Brain microvascular endothelial cell (primary cell): Measurements from ENCODE around the gene STMN1.

Source experiments
- DNase-seq: peaks from one replicate; pipeline ENCODE4 v3.0.0-alpha.2; 2020
- H3K27ac ChIP-seq: fragments of 250-450 bp; sonication (Bioruptor Pico); 2 replicates; pipeline ENCODE4 v1.5.1; 2020; ENCODE audit warnings: mild to moderate bottlenecking, moderate library complexity
- H3K27me3 ChIP-seq: fragments of 250-450 bp; sonication (Bioruptor Pico); replicated peaks from 2 replicates; pipeline ENCODE4 v1.5.1; 2020; ENCODE audit warnings: mild to moderate bottlenecking
- H3K36me3 ChIP-seq: fragments of 250-450 bp; sonication (Bioruptor Pico); replicated peaks from 2 replicates; pipeline ENCODE4 v1.5.1; 2020; ENCODE audit warnings: mild to moderate bottlenecking
- H3K4me3 ChIP-seq: 2 replicates; pipeline ENCODE4 v1.5.1; 2011; ENCODE audit warnings: low read depth, mild to moderate bottlenecking, control low read depth, low read length, moderate library complexity
- CTCF ChIP-seq: IDR thresholded peaks from 2 replicates; pipeline ENCODE4 v1.5.1; 2011; ENCODE audit warnings: low read depth, mild to moderate bottlenecking, moderate library complexity, low read length, control low read depth, inconsistent platforms; ENCODE audit errors: missing control alignments
- in situ Hi-C: cut with HindIII; loops from 2 replicates; pipeline ENCODE4 v1.10.0; 2017; ENCODE audit warnings: low sequenced_read_pairs, low pct_ligation_motif_present

Gene STMN1

DNA sequence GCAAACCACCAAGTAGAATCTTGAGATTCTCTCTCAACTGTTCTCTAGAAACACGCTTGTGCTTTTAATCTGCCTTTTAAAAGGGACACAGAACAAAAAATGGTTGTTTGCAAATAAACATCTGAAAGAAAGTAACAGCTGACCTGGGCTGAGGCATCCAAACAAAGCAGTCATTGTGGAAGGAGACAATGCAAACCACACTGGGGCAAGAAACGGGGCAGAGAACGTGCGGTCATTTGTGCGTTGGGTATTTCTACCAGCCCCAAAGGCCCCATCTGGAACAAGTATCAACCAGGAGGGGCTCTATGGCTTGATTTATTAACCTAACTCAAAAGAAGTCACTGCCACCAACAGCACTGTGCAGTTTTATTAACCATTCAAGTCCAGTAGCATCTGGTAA is 6.0 kb downstream of the STMN1 start:
- in situ Hi-C loops, result no loop called here
- Histone ChIP-seq H3K36me3 (peaks cover 13% of the 10 kb centered on the region), H3K27ac (no peak overlapping the region)

DNA sequence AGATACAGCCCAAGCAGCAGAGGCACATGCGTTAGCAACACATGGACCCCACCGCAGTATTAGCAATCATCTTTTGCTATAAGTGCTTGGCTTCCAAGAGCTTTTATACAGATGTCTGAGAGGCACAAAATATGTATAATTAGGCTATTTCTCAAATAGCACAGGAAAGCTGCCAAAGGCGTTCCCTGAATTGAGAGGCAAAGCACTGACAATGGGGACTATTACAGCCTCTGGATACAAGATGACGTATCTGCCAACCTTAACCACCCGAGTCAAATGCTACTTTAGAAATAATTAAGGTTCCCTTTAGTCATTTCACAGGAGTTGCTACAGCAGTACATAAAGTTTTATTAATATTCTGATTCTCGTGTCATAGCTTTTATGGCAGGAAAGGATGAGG is 6.4 kb downstream of the STMN1 start:
- no peak for TF ChIP-seq CTCF
- Histone ChIP-seq H3K27ac (no peak overlapping the region), H3K27me3 (no peaks in the 10 kb centered on the region), H3K36me3 (peaks cover 13% of the 10 kb centered on the region), H3K4me3 (no peak overlapping the region)
- DNase-seq, result no peak
- in situ Hi-C loops, result loop anchor here (10.0 kb wide), 1 partner anchor 95 kb away; the partner anchor contains the start of gene PAFAH2

More for the DNA sequence above, 6.0 kb downstream of the STMN1 start:
- Histone ChIP-seq H3K27me3 (no peaks in the 10 kb centered on the region), H3K4me3 (no peak overlapping the region)
- no peak for DNase-seq
- TF ChIP-seq CTCF, result no peak

GRCh38 chr1:25898223-25899015 is 7.8 kb downstream of the STMN1 start:
- H3K4me3 ChIP-seq, result no peak overlapping the region
- no peak for DNase-seq
- TF ChIP-seq CTCF, result no peak
- no peak overlapping the region for H3K27ac ChIP-seq
- peaks cover 13% of the 10 kb centered on the region for H3K36me3 ChIP-seq
- no peaks in the 10 kb centered on the region for H3K27me3 ChIP-seq
- in situ Hi-C loops, result loop anchor here (10.0 kb wide), 1 partner anchor 96 kb away; the partner anchor contains the start of gene PAFAH2

DNA sequence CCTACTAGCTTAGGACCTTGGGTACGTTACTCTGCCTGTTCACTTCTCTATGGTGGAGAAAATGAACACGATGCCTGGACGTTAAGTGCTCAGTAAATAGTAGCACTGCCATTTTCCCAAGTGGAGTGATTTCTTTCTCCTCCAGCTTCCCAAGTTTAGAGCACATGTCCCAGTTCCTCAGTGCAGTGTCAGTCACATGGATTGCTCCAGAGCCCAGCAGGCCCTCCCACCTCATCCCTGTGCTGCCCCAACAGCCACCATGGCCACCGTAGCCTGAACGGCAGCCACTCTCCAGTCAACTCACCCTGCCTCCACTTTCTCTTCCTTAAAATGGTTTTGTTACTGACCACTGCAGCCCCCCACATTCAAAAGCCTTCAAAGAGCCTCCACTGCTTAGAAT is 8.5 kb downstream of the STMN1 start:
- TF ChIP-seq CTCF, result no peak
- Histone ChIP-seq H3K27me3 (no peaks in the 10 kb centered on the region), H3K36me3 (peaks cover 13% of the 10 kb centered on the region), H3K4me3 (no peak overlapping the region), H3K27ac (no peak overlapping the region)
- DNase-seq, result no peak
- in situ Hi-C loops, result loop anchor here (10.0 kb wide), 1 partner anchor 97 kb away; the partner anchor contains the start of gene PAFAH2

DNA sequence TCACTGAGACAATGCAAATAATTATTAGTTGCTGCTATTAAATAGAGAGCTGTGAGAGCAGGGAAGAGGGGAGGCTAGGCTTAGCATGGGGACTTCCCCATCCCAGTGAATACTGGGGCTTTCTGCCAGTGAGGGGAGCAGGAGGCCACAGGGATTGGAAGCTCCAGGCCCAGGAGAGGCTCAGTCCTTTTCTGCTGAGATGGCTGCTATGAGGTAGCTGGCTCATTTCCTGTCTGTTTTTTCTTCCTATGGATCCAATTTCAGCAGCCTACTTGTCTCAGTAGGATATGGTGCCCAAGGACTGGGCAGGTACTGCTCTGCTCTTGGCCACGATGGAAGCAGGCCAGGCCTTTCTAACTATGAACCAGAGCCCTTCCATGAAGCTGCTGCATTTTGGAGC is 10.0 kb downstream of the STMN1 start:
- no peak overlapping the region for H3K4me3 ChIP-seq
- peaks cover 7% of the 10 kb centered on the region for H3K36me3 ChIP-seq
- no peak overlapping the region for H3K27ac ChIP-seq
- no peaks in the 10 kb centered on the region for H3K27me3 ChIP-seq
- no peak for TF ChIP-seq CTCF
- in situ Hi-C loops, result loop anchor here (10.0 kb wide), 1 partner anchor 99 kb away; the partner anchor contains the start of gene PAFAH2
- peak; percentile 16 for DNase-seq
